HepG2 (cell line): ENCODE data around the gene PLPPR5. TPM values are rescaled to one million over a fixed set of nuclear protein-coding genes. Genes with fewer than 3 reads are reported as not detected.

Source experiments
- ATAC-seq: fragments of 200-7000 bp; cut with Tn5 transposase; 3 replicates; pipeline ENCODE4 v1.9.1; 2020; ENCODE audit warnings: mild to moderate bottlenecking, moderate library complexity
- BruUV-seq: library from RNA; stranded (reverse); fragments of 400-500 nt; replicated peaks from 2 replicates; lab custom pipeline; 2021; lab: Mats Ljungman, UMichigan
- CTCF ChIA-PET: fragments of 300-600 bp; formaldehyde crosslinking; extraction: SDS; loops from one replicate; lab custom pipeline; 2021; ENCODE audit warnings: low total read pairs, inconsistent platforms, low intra/inter-chr PET ratio; lab: Yijun Ruan, JAX
- POLR2A ChIA-PET: fragments of 350-600 bp; sonication (Branson Sonifier 250); formaldehyde crosslinking; loops from one replicate; lab custom pipeline; 2020; ENCODE audit warnings: antibody characterized with exemption, inconsistent platforms; lab: Yijun Ruan, JAX
- DNase-seq: peaks from one replicate; pipeline ENCODE4 v3.0.0-alpha.2; 2015; ENCODE audit warnings: low spot score
- FAIRE-seq: peaks from 3 replicates; lab custom pipeline; 2011; peaks lifted over from hg19 to GRCh38; lab: Jason Lieb, UNC
- H2AFZ ChIP-seq: one replicate; pipeline ENCODE4 v1.6.1; 2011; ENCODE audit warnings: low read length, inconsistent platforms
- H3K27ac ChIP-seq: fragments of 300-600 bp; 3 replicates; pipeline ENCODE4 v1.8.0; 2011; ENCODE audit warnings: mixed run types, mild to moderate bottlenecking, mixed read lengths, low read length, inconsistent platforms; ENCODE audit not compliant: insufficient read depth; ENCODE audit errors: extremely low read length
- H3K27me3 ChIP-seq, 2 experiments: fragments of 200-600 bp in 1 of 2; 2 replicates in 1 of 2; 3 replicates in 1 of 2; pipeline versions ENCODE4 v1.6.0 to v1.8.0; 2011; ENCODE audit warnings: low read length in 2 of 2, mild to moderate bottlenecking in 2 of 2, moderate library complexity in 2 of 2, inconsistent platforms in 1 of 2; ENCODE audit not compliant: insufficient read depth in 2 of 2, control insufficient read depth in 1 of 2
- H3K36me3 ChIP-seq, 2 experiments: fragments of 200-600 bp in 1 of 2; replicated peaks in 1 of 2; 2 replicates in 1 of 2; 3 replicates in 1 of 2; pipeline versions ENCODE4 v1.5.1 to v1.8.0; 2011; ENCODE audit warnings: low read length in 2 of 2, inconsistent platforms in 1 of 2; ENCODE audit not compliant: insufficient read depth in 2 of 2, control insufficient read depth in 1 of 2
- H3K4me1 ChIP-seq: 2 replicates; pipeline ENCODE4 v1.5.1; 2012; ENCODE audit warnings: low read length, inconsistent platforms; ENCODE audit not compliant: insufficient read depth
- H3K4me2 ChIP-seq: 2 replicates; pipeline ENCODE4 v1.6.0; 2011; ENCODE audit warnings: low read depth, low read length, inconsistent platforms
- H3K4me3 ChIP-seq, 3 experiments: fragments of 200-600 bp in 1 of 3; sonication (generic), shearing (Covaris generic) in 1 of 3; replicated peaks in 1 of 3; 2 replicates each; pipeline ENCODE4 v1.5.1; 2011 to 2016; ENCODE audit warnings: low read length in 3 of 3, inconsistent platforms in 2 of 3, low read depth in 2 of 3, mild to moderate bottlenecking in 2 of 3, control low read depth in 1 of 3, mixed read lengths in 1 of 3; ENCODE audit not compliant: insufficient read depth in 1 of 3
- H3K79me2 ChIP-seq: one replicate; pipeline ENCODE4 v1.6.1; 2011; ENCODE audit warnings: low read length, inconsistent platforms; ENCODE audit not compliant: insufficient read depth
- H3K9ac ChIP-seq: 2 replicates; pipeline ENCODE4 v1.6.0; 2011; ENCODE audit warnings: mild to moderate bottlenecking, low read depth, low read length, inconsistent platforms; ENCODE audit not compliant: insufficient read depth
- H3K9me3 ChIP-seq: 2 replicates; pipeline ENCODE4 v1.5.1; 2012; ENCODE audit warnings: mild to moderate bottlenecking, low read length
- H4K20me1 ChIP-seq: 2 replicates; pipeline ENCODE4 v1.6.0; 2011; ENCODE audit warnings: inconsistent platforms, mild to moderate bottlenecking, low read length, moderate library complexity; ENCODE audit not compliant: insufficient read depth
- CHCHD3 ChIP-seq: sonication (generic); formaldehyde crosslinking; IDR thresholded peaks from 2 replicates; pipeline ENCODE4 v1.8.0; 2022; ENCODE audit warnings: mild to moderate bottlenecking, missing genetic modification reagents, moderate library complexity
- CREM ChIP-seq, 2 experiments: sonication (generic) in 1 of 2; formaldehyde crosslinking in 1 of 2; IDR thresholded peaks; 2 replicates each; pipeline versions ENCODE4 v1.4.0 to v1.6.1; 2016 to 2020; ENCODE audit warnings: antibody characterized with exemption in 1 of 2, mild to moderate bottlenecking in 1 of 2, missing genetic modification reagents in 1 of 2
- HMG20B ChIP-seq: conservative IDR thresholded peaks from 2 replicates; pipeline ENCODE4 v1.6.1; 2016; ENCODE audit warnings: missing genetic modification reagents, missing compliant biosample characterization
- KLF16 ChIP-seq, 2 experiments: sonication (generic) in 1 of 2; formaldehyde crosslinking in 1 of 2; IDR thresholded peaks; 2 replicates each; pipeline versions ENCODE4 v1.6.1 to v1.8.0; 2016 to 2023; ENCODE audit warnings: missing genetic modification reagents in 2 of 2, missing compliant biosample characterization in 1 of 2
- PCBP1 ChIP-seq: fragments of 200-400 bp; formaldehyde crosslinking; IDR thresholded peaks from 2 replicates; pipeline ENCODE4 v1.6.1; 2017; ENCODE audit warnings: mild to moderate bottlenecking, low read depth, low read length, borderline replicate concordance
- RXRA ChIP-seq: sonication (generic); formaldehyde crosslinking; IDR thresholded peaks from 2 replicates; pipeline ENCODE4 v1.5.1; 2020; ENCODE audit warnings: missing genetic modification reagents
- SPEN ChIP-seq: sonication (generic); formaldehyde crosslinking; IDR thresholded peaks from 2 replicates; pipeline ENCODE4 v1.5.1; 2020; ENCODE audit warnings: low read depth, mild to moderate bottlenecking, missing genetic modification reagents
- ZNF24 ChIP-seq: fragments of 450-650 bp; IDR thresholded peaks from 2 replicates; pipeline ENCODE4 v1.6.1; 2017; ENCODE audit warnings: antibody characterized with exemption, mild to moderate bottlenecking
- ZNF572 ChIP-seq: sonication (generic); formaldehyde crosslinking; IDR thresholded peaks from 2 replicates; pipeline ENCODE4 v1.5.1; 2020; ENCODE audit warnings: mild to moderate bottlenecking, missing genetic modification reagents
- ZSCAN30 ChIP-seq: sonication (generic); formaldehyde crosslinking; IDR thresholded peaks from 2 replicates; pipeline ENCODE4 v1.5.0; 2020; ENCODE audit warnings: mild to moderate bottlenecking, missing genetic modification reagents
- WGBS: methylation state at CpG from one replicate; pipeline ENCODE4 v1.1.6; 2017; ENCODE audit warnings: low lambda C conversion rate; 5-methylcytosine and 5-hydroxymethylcytosine counted together
- in situ Hi-C: cut with HindIII; loops from 2 replicates; pipeline ENCODE4 v1.10.0; 2017; ENCODE audit warnings: low pct_unique_long_range_greater_than_20kb; ENCODE audit not compliant: extremely low pct_ligation_motif_present
- intact Hi-C: fragments of 100-400 bp; cut with micrococcal nuclease; formaldehyde crosslinking; loops from one replicate; pipeline ENCODE4 v1.10.0; 2022; ENCODE audit not compliant: unreplicated experiment
- polyA plus RNA-seq, 8 experiments: library from polyadenylated mRNA; depleted of rRNA in 3 of 8; stranded (reverse) in 7 of 8; unstranded in 1 of 8; fragments of >200 nt; fragmentation: Illumina TruSeq in 4 of 8; extraction: Trizol in 4 of 8; gene quantifications; 2 replicates each; pipeline versions ENCODE4 v1.2.1 to v1.2.3, GENCODE V29; 2011 to 2016; ENCODE audit warnings: low read depth in 4 of 8, missing spikeins in 1 of 8, mixed read lengths in 1 of 8; ENCODE audit not compliant: insufficient read depth in 1 of 8
- total RNA-seq, 5 experiments: library from RNA; depleted of rRNA; stranded (reverse); fragments of >200 nt; fragmentation: Illumina TruSeq; extraction: Trizol; gene quantifications; 2 replicates each; pipeline ENCODE4 v1.2.3, GENCODE V29; 2016; ENCODE audit warnings: low read depth in 1 of 5
- TF ChIP-seq, protein P1 (sequence below): sonication (generic); formaldehyde crosslinking; conservative IDR thresholded peaks from 2 replicates; pipeline ENCODE4 v1.4.0; 2020; ENCODE audit warnings: missing genetic modification reagents
- TF ChIP-seq, protein P2 (sequence below): sonication (generic); formaldehyde crosslinking; IDR thresholded peaks from 2 replicates; pipeline ENCODE4 v1.9.0; 2022; ENCODE audit warnings: low read depth, missing genetic modification reagents
- TF ChIP-seq, protein P3 (sequence below): sonication (generic); formaldehyde crosslinking; IDR thresholded peaks from 2 replicates; pipeline ENCODE4 v1.4.0; 2020; ENCODE audit warnings: missing genetic modification reagents

Gene PLPPR5
- total and polyA plus RNA-seq, 2 of the 13 experiments (the other 11 are each of a cell fraction or from before 2014, with no cell fraction given), result not detected

DNA sequence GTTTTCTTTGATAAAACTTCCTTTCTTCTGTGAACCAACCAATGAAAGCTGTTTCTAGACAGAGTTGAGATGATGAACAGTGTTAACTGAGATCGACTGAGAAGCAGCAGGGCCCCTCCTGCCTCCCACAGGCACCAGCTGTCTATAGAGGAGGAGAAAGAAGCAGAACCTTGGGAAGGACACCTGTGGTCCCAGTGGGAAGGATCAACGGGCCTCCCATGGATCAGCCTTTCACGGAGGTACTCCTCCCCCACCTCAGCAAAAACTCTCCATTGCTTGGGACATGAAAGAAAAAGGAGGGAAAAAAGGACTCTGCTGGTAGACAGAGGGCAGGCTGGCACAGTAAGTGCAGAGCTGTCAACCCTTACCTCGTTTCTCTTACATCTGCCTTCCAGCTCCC is 40.5 kb downstream of the PLPPR5 start (continued):
- TF ChIP-seq, protein P1, sequence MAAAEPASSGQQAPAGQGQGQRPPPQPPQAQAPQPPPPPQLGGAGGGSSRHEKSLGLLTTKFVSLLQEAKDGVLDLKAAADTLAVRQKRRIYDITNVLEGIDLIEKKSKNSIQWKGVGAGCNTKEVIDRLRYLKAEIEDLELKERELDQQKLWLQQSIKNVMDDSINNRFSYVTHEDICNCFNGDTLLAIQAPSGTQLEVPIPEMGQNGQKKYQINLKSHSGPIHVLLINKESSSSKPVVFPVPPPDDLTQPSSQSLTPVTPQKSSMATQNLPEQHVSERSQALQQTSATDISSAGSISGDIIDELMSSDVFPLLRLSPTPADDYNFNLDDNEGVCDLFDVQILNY (CRISPR knock-in tag), result no peak
- no peak for TF ChIP-seq ZNF572
- no peak for TF ChIP-seq PCBP1
- TF ChIP-seq CHCHD3 (CRISPR knock-in tag), result no peak
- no peak for TF ChIP-seq RXRA (CRISPR knock-in tag)
- TF ChIP-seq, protein P2, sequence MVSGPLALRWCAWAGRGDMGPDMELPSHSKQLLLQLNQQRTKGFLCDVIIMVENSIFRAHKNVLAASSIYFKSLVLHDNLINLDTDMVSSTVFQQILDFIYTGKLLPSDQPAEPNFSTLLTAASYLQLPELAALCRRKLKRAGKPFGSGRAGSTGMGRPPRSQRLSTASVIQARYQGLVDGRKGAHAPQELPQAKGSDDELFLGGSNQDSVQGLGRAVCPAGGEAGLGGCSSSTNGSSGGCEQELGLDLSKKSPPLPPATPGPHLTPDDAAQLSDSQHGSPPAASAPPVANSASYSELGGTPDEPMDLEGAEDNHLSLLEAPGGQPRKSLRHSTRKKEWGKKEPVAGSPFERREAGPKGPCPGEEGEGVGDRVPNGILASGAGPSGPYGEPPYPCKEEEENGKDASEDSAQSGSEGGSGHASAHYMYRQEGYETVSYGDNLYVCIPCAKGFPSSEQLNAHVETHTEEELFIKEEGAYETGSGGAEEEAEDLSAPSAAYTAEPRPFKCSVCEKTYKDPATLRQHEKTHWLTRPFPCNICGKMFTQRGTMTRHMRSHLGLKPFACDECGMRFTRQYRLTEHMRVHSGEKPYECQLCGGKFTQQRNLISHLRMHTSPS (CRISPR knock-in tag), result no peak
- no peak for TF ChIP-seq KLF16 (CRISPR knock-in tag; IDR thresholded peaks at IDR 0.05)
- TF ChIP-seq SPEN (CRISPR knock-in tag), result no peak
- TF ChIP-seq ZNF24, result no peak
- no peak for TF ChIP-seq HMG20B (CRISPR knock-in tag)
- no peak for TF ChIP-seq ZSCAN30 (CRISPR knock-in tag)

DNA sequence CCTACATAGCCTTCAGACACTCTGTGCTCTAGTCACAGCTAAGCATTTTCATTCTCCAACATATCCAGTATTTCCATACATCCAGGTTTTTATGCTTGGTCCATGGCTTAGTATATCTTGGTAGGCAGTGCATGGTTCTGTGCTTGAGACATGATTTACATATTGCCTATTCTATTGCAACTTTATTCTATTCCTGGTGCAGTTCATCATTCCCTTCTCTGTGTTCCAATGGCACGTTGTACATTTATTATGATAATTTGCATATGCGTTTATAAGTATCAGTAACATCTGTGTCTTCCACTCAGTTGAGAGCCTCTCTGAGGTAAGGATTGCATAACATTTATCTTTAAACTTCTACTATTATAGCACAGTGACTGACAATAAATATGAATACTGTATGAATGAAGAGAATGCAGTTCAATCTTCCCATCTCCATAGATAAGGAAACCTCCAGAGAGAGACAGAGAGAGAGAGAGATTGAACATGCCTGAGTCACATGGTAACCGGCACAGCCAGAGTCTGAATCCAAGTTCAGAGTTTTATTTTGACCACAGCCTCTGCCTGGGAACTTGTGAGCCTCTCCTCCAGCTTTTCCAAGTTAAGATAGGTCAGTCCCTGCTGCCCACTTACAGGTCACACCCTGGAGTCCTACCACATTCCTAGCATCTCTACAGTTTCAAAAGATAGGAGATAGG is 41.5 kb downstream of the PLPPR5 start:
- POLR2A ChIA-PET, result no interaction called here
- no peak overlapping the region for H2AFZ ChIP-seq
- no peaks in the 10 kb centered on the region for H3K9me3 ChIP-seq
- in situ Hi-C loops (no loop called here), intact Hi-C loops (no loop called here)
- no peak overlapping the region for H3K4me3 ChIP-seq
- H3K9ac ChIP-seq, result no peak overlapping the region
- no peak overlapping the region for H3K27ac ChIP-seq
- WGBS, result 21% methylated on average over 3 of the region's 3 CpGs
- DNase-seq (no peak), FAIRE-seq (no peak), ATAC-seq (no peak)
- CTCF ChIA-PET, result no interaction called here
- BruUV-seq, result no TSS peak
- no peaks in the 10 kb centered on the region for H3K36me3 ChIP-seq
- TF ChIP-seq, protein P3, sequence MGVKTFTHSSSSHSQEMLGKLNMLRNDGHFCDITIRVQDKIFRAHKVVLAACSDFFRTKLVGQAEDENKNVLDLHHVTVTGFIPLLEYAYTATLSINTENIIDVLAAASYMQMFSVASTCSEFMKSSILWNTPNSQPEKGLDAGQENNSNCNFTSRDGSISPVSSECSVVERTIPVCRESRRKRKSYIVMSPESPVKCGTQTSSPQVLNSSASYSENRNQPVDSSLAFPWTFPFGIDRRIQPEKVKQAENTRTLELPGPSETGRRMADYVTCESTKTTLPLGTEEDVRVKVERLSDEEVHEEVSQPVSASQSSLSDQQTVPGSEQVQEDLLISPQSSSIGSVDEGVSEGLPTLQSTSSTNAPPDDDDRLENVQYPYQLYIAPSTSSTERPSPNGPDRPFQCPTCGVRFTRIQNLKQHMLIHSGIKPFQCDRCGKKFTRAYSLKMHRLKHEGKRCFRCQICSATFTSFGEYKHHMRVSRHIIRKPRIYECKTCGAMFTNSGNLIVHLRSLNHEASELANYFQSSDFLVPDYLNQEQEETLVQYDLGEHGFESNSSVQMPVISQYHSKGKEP (CRISPR knock-in tag), result no peak
- no peak for TF ChIP-seq CREM (IDR thresholded peaks at IDR 0.05)
- no peak for TF ChIP-seq CREM (CRISPR knock-in tag; IDR thresholded peaks at IDR 0.05)
- no peaks in the 10 kb centered on the region for H3K79me2 ChIP-seq
- no peaks in the 10 kb centered on the region for H3K27me3 ChIP-seq
- H3K4me2 ChIP-seq, result no peak overlapping the region
- no peaks in the 10 kb centered on the region for H4K20me1 ChIP-seq
- H3K4me1 ChIP-seq, result no peaks in the 10 kb centered on the region
